HEK293 (cell line): ENCODE results near the gene PRKAG2.

Source experiments
- CTCF ChIA-PET: fragments of 350-600 bp; formaldehyde crosslinking; extraction: SDS; loops from one replicate; lab custom pipeline; 2021; ENCODE audit warnings: antibody characterized with exemption; lab: Yijun Ruan, JAX
- POLR2A ChIA-PET: fragments of 300-600 bp; formaldehyde crosslinking; extraction: SDS; loops from one replicate; lab custom pipeline; 2020; ENCODE audit warnings: antibody characterized with exemption, inconsistent platforms; lab: Yijun Ruan, JAX
- H3K27ac ChIP-seq: fragments of 200-500 bp; sonication (Bioruptor generic); 2 replicates; pipeline ENCODE4 v1.5.1; 2014; ENCODE audit warnings: low read depth, low read length, control low read depth, inconsistent platforms; ENCODE audit errors: extremely low read depth
- H3K36me3 ChIP-seq, 2 experiments: fragments of 200-500 bp in 1 of 2; sonication (Bioruptor generic) in 1 of 2; 1 replicate in 1 of 2; 2 replicates in 1 of 2; pipeline ENCODE4 v1.5.1; 2014 to 2017; ENCODE audit warnings: inconsistent platforms in 2 of 2, low read length in 2 of 2; ENCODE audit not compliant: control insufficient read depth in 2 of 2, insufficient read depth in 1 of 2
- H3K4me1 ChIP-seq: fragments of 200-500 bp; sonication (Bioruptor generic); 2 replicates; pipeline ENCODE4 v1.5.1; 2014; ENCODE audit warnings: mild to moderate bottlenecking, low read length, inconsistent platforms; ENCODE audit not compliant: control insufficient read depth, insufficient read depth
- H3K4me3 ChIP-seq: 2 replicates; pipeline ENCODE4 v1.5.1; 2011; ENCODE audit warnings: low read depth, mild to moderate bottlenecking, control low read depth, low read length, moderate library complexity
- H3K9me3 ChIP-seq: fragments of 200-500 bp; sonication (Bioruptor generic); 2 replicates; pipeline ENCODE4 v1.5.1; 2014; ENCODE audit warnings: low read depth, low read length, inconsistent platforms; ENCODE audit not compliant: control insufficient read depth, insufficient read depth
- GLI4 ChIP-seq: fragments of 450-650 bp; formaldehyde crosslinking; IDR thresholded peaks from 2 replicates; pipeline ENCODE4 v1.5.1; 2016; ENCODE audit warnings: missing biosample characterization, missing genetic modification characterization
- HOXC10 ChIP-seq: sonication (generic); formaldehyde crosslinking; IDR thresholded peaks from 2 replicates; pipeline ENCODE4 v1.8.1; 2023; ENCODE audit warnings: mild to moderate bottlenecking, missing genetic modification reagents
- SCRT2 ChIP-seq: fragments of 450-650 bp; formaldehyde crosslinking; IDR thresholded peaks from 2 replicates; pipeline ENCODE4 v1.5.1; 2016; ENCODE audit warnings: missing biosample characterization, missing genetic modification characterization
- ZBTB17 ChIP-seq: fragments of 450-650 bp; formaldehyde crosslinking; IDR thresholded peaks from 2 replicates; pipeline ENCODE4 v1.5.1; 2016; ENCODE audit warnings: missing biosample characterization, missing genetic modification characterization
- ZFHX2 ChIP-seq: fragments of 450-650 bp; formaldehyde crosslinking; conservative IDR thresholded peaks from 2 replicates; pipeline ENCODE4 v1.5.1; 2016; ENCODE audit warnings: missing biosample characterization, missing genetic modification characterization
- ZNF10 ChIP-seq: fragments of 450-650 bp; formaldehyde crosslinking; IDR thresholded peaks from 2 replicates; pipeline ENCODE4 v1.5.1; 2017; ENCODE audit warnings: missing biosample characterization, missing genetic modification characterization
- ZNF394 ChIP-seq: fragments of 450-650 bp; formaldehyde crosslinking; IDR thresholded peaks from 2 replicates; pipeline ENCODE4 v1.5.1; 2016; ENCODE audit warnings: missing biosample characterization, missing genetic modification characterization, mild to moderate bottlenecking, moderate library complexity, borderline replicate concordance
- ZNF426 ChIP-seq: fragments of 450-650 bp; formaldehyde crosslinking; IDR thresholded peaks from 2 replicates; pipeline ENCODE4 v1.5.1; 2017; ENCODE audit warnings: missing biosample characterization, missing genetic modification characterization, mild to moderate bottlenecking, inconsistent platforms, moderate library complexity
- ZNF600 ChIP-seq: fragments of 450-650 bp; formaldehyde crosslinking; IDR thresholded peaks from 2 replicates; pipeline ENCODE4 v1.5.1; 2016; ENCODE audit warnings: missing biosample characterization, missing genetic modification characterization
- ZNF660 ChIP-seq: fragments of 450-650 bp; IDR thresholded peaks from 2 replicates; pipeline ENCODE4 v1.5.1; 2018; ENCODE audit warnings: missing biosample characterization, mild to moderate bottlenecking, missing genetic modification characterization
- ZNF76 ChIP-seq: fragments of 450-650 bp; formaldehyde crosslinking; IDR thresholded peaks from 2 replicates; pipeline ENCODE4; 2016; ENCODE audit warnings: low read depth, missing biosample characterization, missing genetic modification characterization, borderline replicate concordance
- ZNF792 ChIP-seq: fragments of 450-650 bp; formaldehyde crosslinking; IDR thresholded peaks from 2 replicates; pipeline ENCODE4 v1.5.1; 2016; ENCODE audit warnings: missing biosample characterization, missing genetic modification characterization

Gene PRKAG2

GRCh38 chr7:151815419-151815818, 61.5 kb downstream of the PRKAG2 start:
- CTCF ChIA-PET, result no interaction called here
- H3K4me3 ChIP-seq, result no peak overlapping the region

GRCh38 chr7:151814400-151815009, 62.4 kb downstream of the PRKAG2 start:
- H3K27ac ChIP-seq, result no peak overlapping the region
- TF ChIP-seq ZNF660 (tag by site-specific recombination) (no peak), SCRT2 (tag by site-specific recombination) (peak; percentile 67)
- no peaks in the 10 kb centered on the region for H3K36me3 ChIP-seq
- no peak overlapping the region for H3K4me3 ChIP-seq
- ChIA-PET POLR2A (interaction anchor here (1.2 kb wide), 1 partner anchor 31 kb away, joined by 4 read pairs; no protein-coding TSS in a partner anchor), CTCF (no interaction called here)
- H3K4me1 ChIP-seq, result no peaks in the 10 kb centered on the region
- H3K9me3 ChIP-seq, result no peaks in the 10 kb centered on the region

More at GRCh38 chr7:151815419-151815818, 61.5 kb downstream of the PRKAG2 start:
- Histone ChIP-seq H3K36me3 (no peaks in the 10 kb centered on the region), H3K9me3 (no peaks in the 10 kb centered on the region), H3K27ac (no peak overlapping the region), H3K4me1 (no peaks in the 10 kb centered on the region)
- POLR2A ChIA-PET, result no interaction called here
- no peak for TF ChIP-seq ZNF792
- no peak for TF ChIP-seq ZNF426 (tag by site-specific recombination)
- TF ChIP-seq HOXC10, result no peak
- TF ChIP-seq ZNF76 (tag by site-specific recombination), result no peak
- TF ChIP-seq ZNF10, result no peak

- no peak overlapping the region for H3K4me3 ChIP-seq
Measured at GRCh38 chr7:151813997-151814396, 62.9 kb downstream of the PRKAG2 start.

GRCh38 chr7:151813445-151813844, 63.5 kb downstream of the PRKAG2 start:
- Histone ChIP-seq H3K4me1 (no peaks in the 10 kb centered on the region), H3K27ac (no peak overlapping the region), H3K4me3 (no peak overlapping the region), H3K9me3 (no peaks in the 10 kb centered on the region), H3K36me3 (no peaks in the 10 kb centered on the region)
- ChIA-PET CTCF (interaction anchor here (0.9 kb wide), 1 partner anchor 244 kb away, joined by 4 read pairs; no protein-coding TSS in a partner anchor), POLR2A (interaction anchor here (0.7 to 1.2 kb wide), 2 partner anchors 10 to 30 kb away, joined by 3 to 4 read pairs; no protein-coding TSS in a partner anchor)
- TF ChIP-seq ZBTB17 (tag by site-specific recombination), result no peak

More at GRCh38 chr7:151813997-151814396, 62.9 kb downstream of the PRKAG2 start:
- POLR2A ChIA-PET, result interaction anchor here (0.7 to 1.2 kb wide), 2 partner anchors 10 to 31 kb away, joined by 3 to 4 read pairs; no protein-coding TSS in a partner anchor
- Histone ChIP-seq H3K9me3 (no peaks in the 10 kb centered on the region), H3K4me1 (no peaks in the 10 kb centered on the region), H3K27ac (no peak overlapping the region), H3K36me3 (no peaks in the 10 kb centered on the region)
- TF ChIP-seq ZBTB17 (tag by site-specific recombination) (no peak), ZFHX2 (tag by site-specific recombination) (0 out of 2 replicates have a peak, but pooled peaks have one; percentile 34)
- CTCF ChIA-PET, result no interaction called here

- no peak for TF ChIP-seq ZNF394 (tag by site-specific recombination)
- peak; percentile 86; the same call in 1 of the 2 replicates for TF ChIP-seq ZNF600
- no peak for TF ChIP-seq GLI4
- ChIA-PET CTCF (interaction anchor here (0.9 kb wide), 1 partner anchor 244 kb away, joined by 4 read pairs; no protein-coding TSS in a partner anchor), POLR2A (no interaction called here)
- Histone ChIP-seq H3K9me3 (no peaks in the 10 kb centered on the region), H3K4me1 (no peaks in the 10 kb centered on the region), H3K36me3 (no peaks in the 10 kb centered on the region), H3K27ac (no peak overlapping the region), H3K4me3 (no peak overlapping the region)
Measured at GRCh38 chr7:151812967-151813366, 63.9 kb downstream of the PRKAG2 start.
